PC-9 (cell line): ENCODE results near the gene UBE2U.

Source experiments
- CTCF ChIP-seq: fragments of 200-600 bp; sonication (generic); conservative IDR thresholded peaks from 2 replicates; pipeline ENCODE4 v1.6.1; 2017; ENCODE audit warnings: mixed run types, antibody characterized with exemption, mild to moderate bottlenecking, moderate library complexity
- EZH2 ChIP-seq: fragments of 200-600 bp; sonication (generic); IDR thresholded peaks from 2 replicates; pipeline ENCODE4 v1.8.0; 2017; ENCODE audit warnings: antibody characterized with exemption, low read depth

GRCh38 chr1:64166629-64167028 is 36.8 kb upstream of the UBE2U start:
- TF ChIP-seq CTCF (no peak), EZH2 (no peak)
